T-helper 2 cell treated with Interferon-gamma antibody and Interleukin-4, amounts not matched to agents 5 μg/mL and 100 μg/mL, for 36 hours (primary cell): Measurements from ENCODE around the gene AVPR2.
A peak's percentile ranks its signal among the peaks of the same experiment; 100 is the strongest.

Experiments used
- DNase-seq: peaks from one replicate; pipeline ENCODE4 v3.0.0; 2021; ENCODE audit warnings: low spot score
- H3K27ac Mint-ChIP-seq: one replicate; pipeline ENCODE4 v1.8.0; 2021; ENCODE audit warnings: mild to moderate bottlenecking, mixed read lengths
- H3K27me3 Mint-ChIP-seq: one replicate; pipeline ENCODE4 v1.8.0; 2021; ENCODE audit warnings: low read depth, mixed read lengths
- H3K36me3 Mint-ChIP-seq: one replicate; pipeline ENCODE4 v1.8.0; 2021; ENCODE audit warnings: low read depth, mixed read lengths
- H3K4me1 Mint-ChIP-seq: one replicate; pipeline ENCODE4 v1.8.0; 2021; ENCODE audit warnings: low read depth, mixed read lengths
- H3K4me3 Mint-ChIP-seq: one replicate; pipeline ENCODE4 v1.8.0; 2022; ENCODE audit warnings: mild to moderate bottlenecking, moderate library complexity, mixed read lengths
- H3K9me3 Mint-ChIP-seq: one replicate; pipeline ENCODE4 v1.8.0; 2021; ENCODE audit warnings: mixed read lengths

The AVPR2 gene

GRCh38 chrX:153876112-153876491 lies 28.4 kb upstream of the AVPR2 start:
- peaks cover 17% of the 10 kb centered on the region for H3K27me3 Mint-ChIP-seq
- no peaks in the 10 kb centered on the region for H3K36me3 Mint-ChIP-seq
- no peak for DNase-seq
- peaks cover 16% of the 10 kb centered on the region for H3K4me1 Mint-ChIP-seq
- no peaks in the 10 kb centered on the region for H3K9me3 Mint-ChIP-seq
- no peak overlapping the region for H3K4me3 Mint-ChIP-seq
- no peak overlapping the region for H3K27ac Mint-ChIP-seq

- no peak overlapping the region for H3K4me3 Mint-ChIP-seq
- DNase-seq = no peak
- H3K27me3 Mint-ChIP-seq = peaks cover 19% of the 10 kb centered on the region
- H3K4me1 Mint-ChIP-seq = peaks cover 16% of the 10 kb centered on the region
- H3K36me3 Mint-ChIP-seq = no peaks in the 10 kb centered on the region
- H3K27ac Mint-ChIP-seq = no peak overlapping the region
- H3K9me3 Mint-ChIP-seq = no peaks in the 10 kb centered on the region
Observed at GRCh38 chrX:153877571-153878261, 26.8 kb upstream of the AVPR2 start.

GRCh38 chrX:153878345-153878744 lies 26.1 kb upstream of the AVPR2 start:
- peaks cover 19% of the 10 kb centered on the region for H3K27me3 Mint-ChIP-seq
- no peak for DNase-seq
- no peak overlapping the region for H3K4me3 Mint-ChIP-seq
- no peak overlapping the region for H3K27ac Mint-ChIP-seq
- H3K36me3 Mint-ChIP-seq = no peaks in the 10 kb centered on the region
- no peaks in the 10 kb centered on the region for H3K9me3 Mint-ChIP-seq
- H3K4me1 Mint-ChIP-seq = peaks cover 16% of the 10 kb centered on the region

GRCh38 chrX:153878969-153879653 lies 25.4 kb upstream of the AVPR2 start:
- Mint-ChIP-seq H3K4me1 (peaks cover 16% of the 10 kb centered on the region), H3K27ac (no peak overlapping the region), H3K4me3 (peak overlapping the region; percentile 48), H3K27me3 (peaks cover 20% of the 10 kb centered on the region), H3K36me3 (no peaks in the 10 kb centered on the region), H3K9me3 (no peaks in the 10 kb centered on the region)
- peak; percentile 20 for DNase-seq

DNA sequence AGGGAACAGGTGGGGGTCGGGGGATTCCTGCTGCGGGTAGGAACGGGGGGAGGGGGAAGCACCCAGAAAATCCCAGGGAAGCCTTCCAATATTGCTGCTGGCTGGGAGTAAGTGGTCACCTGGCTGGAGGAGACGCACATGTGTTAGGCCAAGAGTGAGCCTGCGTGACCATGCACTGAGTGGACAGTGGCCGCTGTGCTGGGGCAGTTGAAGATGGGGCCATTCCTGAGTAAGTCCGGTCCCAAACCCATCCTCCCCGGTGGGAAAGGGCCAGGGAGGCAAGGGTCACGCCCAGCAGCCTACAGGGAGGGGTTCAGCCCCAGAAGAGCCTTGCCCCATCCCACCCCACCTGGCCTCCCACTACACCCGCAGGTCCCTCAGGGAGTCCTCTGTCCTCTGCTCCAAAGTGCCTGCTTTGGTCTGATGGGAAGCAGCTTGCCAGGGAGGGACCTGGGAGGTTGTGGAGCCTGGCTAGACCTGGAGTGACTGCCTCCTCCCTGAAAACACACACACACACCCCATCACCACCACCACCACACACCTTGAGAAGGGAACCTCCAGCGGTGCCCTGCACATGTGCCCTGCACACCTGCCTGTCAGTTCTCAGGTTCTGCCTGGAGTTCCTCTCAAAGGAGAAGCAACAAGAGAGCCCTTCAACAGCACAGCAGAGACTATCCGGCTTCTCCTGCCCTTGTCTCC lies 24.6 kb upstream of the AVPR2 start:
- Mint-ChIP-seq H3K36me3 (no peaks in the 10 kb centered on the region), H3K4me1 (peaks cover 16% of the 10 kb centered on the region), H3K4me3 (no peak overlapping the region), H3K9me3 (no peaks in the 10 kb centered on the region), H3K27me3 (peaks cover 24% of the 10 kb centered on the region), H3K27ac (no peak overlapping the region)
- no peak for DNase-seq

- Mint-ChIP-seq H3K27me3 (peaks cover 28% of the 10 kb centered on the region), H3K4me1 (peaks cover 17% of the 10 kb centered on the region)
- DNase-seq = no peak
Observed at GRCh38 chrX:153880440-153880815, 24.0 kb upstream of the AVPR2 start.

DNA sequence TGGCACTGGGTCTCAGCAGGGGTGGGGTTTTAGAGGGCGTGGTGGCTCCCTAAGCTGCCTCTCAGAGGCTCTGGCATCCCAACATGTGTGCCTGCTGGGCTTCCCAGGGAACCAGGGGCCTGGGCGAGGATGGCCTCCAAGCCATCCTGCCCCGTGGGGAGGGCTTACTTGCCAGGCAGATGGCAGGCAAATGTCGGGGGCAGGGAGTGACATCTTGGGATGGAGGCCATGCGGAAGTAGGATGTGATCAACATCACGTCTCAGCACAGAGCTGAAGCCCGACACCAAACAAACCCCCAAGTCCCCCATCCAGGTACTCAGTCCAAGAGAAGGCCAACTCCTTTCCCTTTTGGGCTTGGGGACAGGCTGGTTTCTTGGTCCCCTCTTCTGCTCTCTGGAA lies 23.2 kb upstream of the AVPR2 start:
- H3K4me3 Mint-ChIP-seq = no peak overlapping the region
- DNase-seq = no peak
- H3K4me1 Mint-ChIP-seq = peaks cover 17% of the 10 kb centered on the region
- H3K9me3 Mint-ChIP-seq = no peaks in the 10 kb centered on the region
- H3K36me3 Mint-ChIP-seq = no peaks in the 10 kb centered on the region
- H3K27me3 Mint-ChIP-seq = peaks cover 26% of the 10 kb centered on the region
- no peak overlapping the region for H3K27ac Mint-ChIP-seq

More at GRCh38 chrX:153880440-153880815, 24.0 kb upstream of the AVPR2 start:
- Mint-ChIP-seq H3K4me3 (no peak overlapping the region), H3K9me3 (no peaks in the 10 kb centered on the region), H3K27ac (no peak overlapping the region), H3K36me3 (no peaks in the 10 kb centered on the region)

DNA sequence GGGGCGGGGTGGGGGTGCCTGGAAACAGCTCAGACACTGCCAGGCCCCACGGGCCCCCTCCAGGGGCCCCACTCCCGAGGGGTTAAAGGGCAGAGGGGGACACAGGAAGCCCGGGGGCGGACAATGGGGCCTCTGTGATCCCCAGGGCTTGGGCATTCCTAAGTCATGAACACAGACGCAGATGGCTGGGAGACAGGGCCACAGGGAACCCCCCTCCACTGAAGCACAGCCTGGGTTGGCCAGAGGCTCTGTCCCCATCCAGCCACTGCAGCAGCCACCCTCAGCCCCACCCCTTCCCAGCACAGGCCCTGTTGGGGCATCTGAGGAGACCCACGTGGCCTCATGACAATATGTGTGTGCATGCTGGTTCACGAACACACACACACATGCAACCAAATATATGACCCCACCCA lies 22.4 kb upstream of the AVPR2 start:
- no peaks in the 10 kb centered on the region for H3K9me3 Mint-ChIP-seq
- no peak overlapping the region for H3K4me3 Mint-ChIP-seq
- no peak overlapping the region for H3K27ac Mint-ChIP-seq
- DNase-seq = no peak
- H3K36me3 Mint-ChIP-seq = no peaks in the 10 kb centered on the region
- H3K27me3 Mint-ChIP-seq = peaks cover 27% of the 10 kb centered on the region
- peaks cover 17% of the 10 kb centered on the region for H3K4me1 Mint-ChIP-seq

- Mint-ChIP-seq H3K4me3 (no peak overlapping the region), H3K36me3 (no peaks in the 10 kb centered on the region), H3K27ac (no peak overlapping the region), H3K27me3 (peaks cover 29% of the 10 kb centered on the region), H3K4me1 (peaks cover 17% of the 10 kb centered on the region), H3K9me3 (no peaks in the 10 kb centered on the region)
- no peak for DNase-seq
Observed at GRCh38 chrX:153882557-153882956, 21.9 kb upstream of the AVPR2 start.

- no peak overlapping the region for H3K4me3 Mint-ChIP-seq
- no peak overlapping the region for H3K27ac Mint-ChIP-seq
- H3K36me3 Mint-ChIP-seq = no peaks in the 10 kb centered on the region
- H3K4me1 Mint-ChIP-seq = peaks cover 11% of the 10 kb centered on the region
- no peaks in the 10 kb centered on the region for H3K9me3 Mint-ChIP-seq
- peaks cover 30% of the 10 kb centered on the region for H3K27me3 Mint-ChIP-seq
- DNase-seq = no peak
Observed at GRCh38 chrX:153883163-153883843, 21.2 kb upstream of the AVPR2 start.

GRCh38 chrX:153884136-153884535 lies 20.3 kb upstream of the AVPR2 start:
- Mint-ChIP-seq H3K27me3 (peaks cover 33% of the 10 kb centered on the region), H3K27ac (no peak overlapping the region), H3K4me1 (peaks cover 5% of the 10 kb centered on the region), H3K4me3 (no peak overlapping the region), H3K36me3 (no peaks in the 10 kb centered on the region), H3K9me3 (no peaks in the 10 kb centered on the region)
- no peak for DNase-seq

GRCh38 chrX:153884590-153884989 lies 19.9 kb upstream of the AVPR2 start:
- Mint-ChIP-seq H3K9me3 (no peaks in the 10 kb centered on the region), H3K4me1 (peaks cover 1% of the 10 kb centered on the region), H3K27me3 (peaks cover 36% of the 10 kb centered on the region), H3K4me3 (peak overlapping the region; percentile 61), H3K27ac (no peak overlapping the region), H3K36me3 (no peaks in the 10 kb centered on the region)
- DNase-seq = no peak

- Mint-ChIP-seq H3K27ac (no peak overlapping the region), H3K4me3 (peak overlapping the region; percentile 61), H3K27me3 (peaks cover 36% of the 10 kb centered on the region), H3K36me3 (no peaks in the 10 kb centered on the region), H3K9me3 (no peaks in the 10 kb centered on the region), H3K4me1 (peaks cover 1% of the 10 kb centered on the region)
- no peak for DNase-seq
Observed at GRCh38 chrX:153885208-153885787, 19.2 kb upstream of the AVPR2 start.
